AG09319 (cell line): ENCODE results near the gene CDH23.

ENCODE experiments used
- DNase-seq: peaks from one replicate; pipeline ENCODE4 v3.0.0-alpha.2; 2010; ENCODE audit warnings: low read depth; ENCODE audit errors: extremely low read depth
- TF ChIP-seq, protein P1 (sequence below): IDR thresholded peaks from 2 replicates; pipeline ENCODE4 v1.5.1; 2011; ENCODE audit warnings: low read depth, mild to moderate bottlenecking, inconsistent platforms, low read length, moderate library complexity

Gene CDH23

GRCh38 chr10:71521504-71522441, 125.1 kb downstream of the CDH23 start:
- DNase-seq = no peak
- TF ChIP-seq, protein P1, sequence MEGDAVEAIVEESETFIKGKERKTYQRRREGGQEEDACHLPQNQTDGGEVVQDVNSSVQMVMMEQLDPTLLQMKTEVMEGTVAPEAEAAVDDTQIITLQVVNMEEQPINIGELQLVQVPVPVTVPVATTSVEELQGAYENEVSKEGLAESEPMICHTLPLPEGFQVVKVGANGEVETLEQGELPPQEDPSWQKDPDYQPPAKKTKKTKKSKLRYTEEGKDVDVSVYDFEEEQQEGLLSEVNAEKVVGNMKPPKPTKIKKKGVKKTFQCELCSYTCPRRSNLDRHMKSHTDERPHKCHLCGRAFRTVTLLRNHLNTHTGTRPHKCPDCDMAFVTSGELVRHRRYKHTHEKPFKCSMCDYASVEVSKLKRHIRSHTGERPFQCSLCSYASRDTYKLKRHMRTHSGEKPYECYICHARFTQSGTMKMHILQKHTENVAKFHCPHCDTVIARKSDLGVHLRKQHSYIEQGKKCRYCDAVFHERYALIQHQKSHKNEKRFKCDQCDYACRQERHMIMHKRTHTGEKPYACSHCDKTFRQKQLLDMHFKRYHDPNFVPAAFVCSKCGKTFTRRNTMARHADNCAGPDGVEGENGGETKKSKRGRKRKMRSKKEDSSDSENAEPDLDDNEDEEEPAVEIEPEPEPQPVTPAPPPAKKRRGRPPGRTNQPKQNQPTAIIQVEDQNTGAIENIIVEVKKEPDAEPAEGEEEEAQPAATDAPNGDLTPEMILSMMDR = no peak

DNA sequence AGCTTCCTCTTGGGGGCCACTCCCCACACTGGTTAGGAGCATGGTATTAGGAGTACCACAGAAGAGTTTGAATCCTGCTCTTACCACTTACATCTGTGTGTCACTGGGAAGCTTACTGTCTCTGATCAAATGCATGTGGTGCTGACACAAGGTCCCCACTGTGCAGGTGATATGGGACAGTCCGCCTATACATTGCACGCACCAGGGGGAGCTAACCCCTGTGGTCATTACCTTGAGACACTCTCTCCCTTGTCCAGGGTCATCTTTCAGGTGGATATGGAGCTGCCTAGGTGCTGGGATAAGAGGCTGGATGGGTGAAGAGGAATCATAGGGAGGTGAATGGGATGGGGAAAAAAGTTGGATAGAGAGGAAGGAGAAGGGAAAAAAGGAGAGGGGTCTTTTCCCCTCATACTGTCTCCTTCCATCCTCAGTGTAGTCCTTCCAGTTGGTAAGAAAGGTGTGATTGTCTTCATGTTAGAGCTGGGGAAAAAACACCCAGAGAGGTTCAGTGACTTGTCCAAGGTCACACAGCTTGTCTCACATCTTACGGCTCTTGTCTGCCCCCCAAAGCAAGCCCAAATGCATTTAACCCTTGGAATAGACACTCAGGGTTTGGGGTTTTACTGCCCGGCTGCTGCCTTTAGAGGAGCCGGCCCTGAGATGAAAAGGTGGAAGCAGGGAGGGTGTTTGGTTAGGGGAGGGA, 125.9 kb downstream of the CDH23 start:
- TF ChIP-seq, protein P1 = no peak
- DNase-seq = no peak

- TF ChIP-seq, protein P1 = no peak
- no peak for DNase-seq
Measured at GRCh38 chr10:71523756-71524155, 127.0 kb downstream of the CDH23 start.

- TF ChIP-seq, protein P1 = no peak
- DNase-seq = no peak
Measured at GRCh38 chr10:71525092-71525491, 128.4 kb downstream of the CDH23 start.

DNA sequence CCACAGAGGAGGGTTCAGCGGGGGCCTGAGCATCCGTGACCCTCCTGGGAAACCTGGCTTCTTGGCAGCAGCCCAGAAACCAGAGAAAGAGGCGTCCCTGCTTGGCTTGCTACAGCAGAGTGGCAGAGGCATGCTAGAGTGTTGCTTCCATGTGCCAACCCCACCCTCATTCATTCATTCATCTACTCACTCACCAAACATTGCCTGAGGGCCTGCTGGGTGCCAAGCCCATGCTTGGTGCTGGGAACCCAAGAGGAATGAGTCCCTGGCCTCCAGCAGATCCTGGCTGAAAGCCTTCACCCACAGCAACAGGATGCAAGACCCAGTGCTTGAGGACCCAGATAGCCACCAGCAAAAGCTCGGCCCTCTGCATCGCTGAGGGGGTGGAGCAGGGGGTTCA, 129.0 kb downstream of the CDH23 start:
- TF ChIP-seq, protein P1 = no peak
- DNase-seq = no peak

DNA sequence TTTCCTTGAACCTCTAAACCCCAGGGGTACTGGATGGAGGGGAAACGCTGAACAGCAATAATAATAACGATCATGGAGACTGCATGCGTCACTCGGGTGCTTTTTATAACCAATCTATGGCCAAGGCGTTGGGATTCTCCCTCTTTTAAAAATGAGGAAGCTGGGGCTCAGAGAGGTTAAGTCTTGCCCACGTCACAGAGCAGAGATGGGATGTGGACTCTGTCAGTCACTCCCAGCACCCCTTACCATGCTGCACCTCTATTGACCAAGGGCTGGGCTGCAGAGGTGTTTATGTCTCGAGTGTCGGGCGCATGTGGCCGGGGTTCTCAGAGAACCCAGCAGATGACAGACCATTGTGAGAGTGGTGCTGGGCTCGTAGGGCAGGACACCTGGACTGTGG, 129.9 kb downstream of the CDH23 start:
- no peak for DNase-seq
- TF ChIP-seq, protein P1 = no peak

GRCh38 chr10:71527135-71527534, 130.4 kb downstream of the CDH23 start:
- TF ChIP-seq, protein P1 = no peak
- no peak for DNase-seq
